ENCODE results near the gene MAP3K4.

The MAP3K4 gene

DNA sequence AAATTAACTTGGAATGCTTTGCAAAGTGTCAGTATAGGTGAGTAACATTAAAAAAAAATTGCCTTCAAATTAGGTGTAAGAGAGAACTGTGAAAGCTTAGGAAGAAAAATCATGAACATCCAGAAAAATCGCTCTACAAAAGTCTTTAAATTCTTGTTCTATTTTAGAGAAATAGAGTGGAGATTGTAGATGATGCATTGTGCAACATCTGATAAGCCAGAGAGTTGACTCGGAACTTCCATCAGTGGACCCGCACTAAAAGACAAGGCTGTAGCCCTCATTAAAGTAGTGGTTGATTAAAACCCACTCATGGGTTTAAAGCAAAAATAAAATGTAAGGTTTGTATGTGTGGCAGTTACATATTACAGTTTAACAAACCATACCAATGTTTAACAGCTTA is 35.8 kb downstream of the MAP3K4 start:
- H3K27me3 ChIP-seq (ENCODE audit: control insufficient read depth, insufficient read depth, low read length) = no peaks in the 10 kb centered on the region
- no peak overlapping the region for H3K4me3 ChIP-seq (ENCODE audit: low read depth, low read length)
- no peak overlapping the region for H3K9ac ChIP-seq (ENCODE audit: low read length)
- no peaks in the 10 kb centered on the region for H3K36me3 ChIP-seq (ENCODE audit: control insufficient read depth, insufficient read depth, low read length)
- no peak overlapping the region for H3K27ac ChIP-seq (ENCODE audit: low read depth, low read length)
- no peaks in the 10 kb centered on the region; the same call in 1 of the 2 replicates for H3K4me1 ChIP-seq (ENCODE audit: control insufficient read depth, insufficient read depth, low read length)
- H3K9me3 ChIP-seq (ENCODE audit: control insufficient read depth, insufficient read depth, low read depth, low read length) = no peaks in the 10 kb centered on the region

- Histone ChIP-seq H3K27me3 (ENCODE audit: control insufficient read depth, insufficient read depth, low read length) (no peaks in the 10 kb centered on the region), H3K4me1 (ENCODE audit: control insufficient read depth, insufficient read depth, low read length) (peaks cover 5% of the 10 kb centered on the region), H3K9ac (ENCODE audit: low read length) (no peak overlapping the region), H3K9me3 (ENCODE audit: control insufficient read depth, insufficient read depth, low read depth, low read length) (no peaks in the 10 kb centered on the region), H3K36me3 (ENCODE audit: control insufficient read depth, insufficient read depth, low read length) (no peaks in the 10 kb centered on the region), H3K4me3 (ENCODE audit: low read depth, low read length) (no peak overlapping the region), H3K27ac (ENCODE audit: low read depth, low read length) (no peak overlapping the region)
These were observed 37.7 kb downstream of the MAP3K4 start for GRCh38 chr6:161029195-161029809.

DNA sequence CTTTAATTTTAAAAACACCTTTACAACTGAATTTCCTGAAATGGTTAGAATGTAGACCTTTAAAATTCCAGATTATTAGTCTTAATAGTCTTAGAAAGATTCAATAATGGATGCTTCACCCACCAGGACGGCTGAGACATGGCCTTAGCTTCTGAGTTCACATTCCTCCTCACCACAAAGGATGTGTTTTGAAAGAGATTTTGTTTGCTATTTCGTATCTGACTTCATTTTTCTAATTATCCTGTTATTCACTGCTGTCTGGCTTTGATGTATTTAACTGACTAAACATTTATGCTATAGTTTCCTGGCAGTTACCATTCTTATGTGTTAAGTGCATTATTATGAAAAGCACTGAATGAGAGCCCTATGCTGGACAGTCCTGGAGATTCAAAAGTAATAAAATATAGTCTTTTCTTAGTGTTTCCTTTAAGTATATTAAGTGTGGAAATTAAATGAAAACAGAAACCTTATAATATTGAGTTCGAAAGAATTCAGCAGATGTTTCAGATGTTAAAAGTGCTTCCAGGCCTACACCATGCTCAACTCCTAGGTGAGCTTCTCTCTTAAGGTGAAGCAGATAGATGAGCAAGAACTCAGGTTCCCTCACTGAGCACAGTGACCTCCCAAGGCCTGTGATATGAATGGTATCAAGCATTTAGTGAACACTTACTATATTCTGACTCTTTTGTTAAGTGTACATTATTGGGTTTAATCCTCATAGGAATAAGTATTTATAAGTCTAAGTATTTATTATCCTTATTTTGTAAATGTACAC is 40.3 kb downstream of the MAP3K4 start:
- no peak overlapping the region for H3K27ac ChIP-seq (ENCODE audit: low read depth, low read length)
- peaks cover 20% of the 10 kb centered on the region for H3K4me1 ChIP-seq (ENCODE audit: control insufficient read depth, insufficient read depth, low read length)
- H3K4me3 ChIP-seq (ENCODE audit: low read depth, low read length) = no peak overlapping the region
- no peak overlapping the region for H3K9ac ChIP-seq (ENCODE audit: low read length)
- H3K27me3 ChIP-seq (ENCODE audit: control insufficient read depth, insufficient read depth, low read length) = no peaks in the 10 kb centered on the region
- 0 out of 2 replicates have a peak, but pooled peaks cover 5% of the 10 kb centered on the region for H3K36me3 ChIP-seq (ENCODE audit: control insufficient read depth, insufficient read depth, low read length)
- no peaks in the 10 kb centered on the region for H3K9me3 ChIP-seq (ENCODE audit: control insufficient read depth, insufficient read depth, low read depth, low read length)

DNA sequence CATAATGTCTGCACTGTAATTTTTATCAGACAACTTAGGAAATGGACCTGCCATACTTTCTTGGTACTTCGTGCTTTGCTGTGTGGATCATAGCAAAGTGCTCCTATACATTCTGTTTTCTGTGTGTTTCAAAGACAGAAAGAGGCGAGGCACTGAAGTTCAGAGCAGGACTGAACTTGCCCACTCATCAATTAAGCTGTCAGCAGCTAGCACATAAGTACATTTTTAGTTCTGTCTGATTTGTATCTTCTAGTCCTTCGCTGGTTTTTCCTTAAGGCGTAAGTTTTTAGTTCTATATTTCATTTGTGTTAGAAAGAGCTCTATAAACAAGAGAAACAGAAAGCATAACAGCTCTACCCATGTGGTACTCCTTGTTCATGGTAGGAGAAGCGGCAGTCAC is 42.1 kb downstream of the MAP3K4 start:
- Histone ChIP-seq H3K27ac (ENCODE audit: low read depth, low read length) (no peak overlapping the region), H3K4me3 (ENCODE audit: low read depth, low read length) (no peak overlapping the region), H3K9me3 (ENCODE audit: control insufficient read depth, insufficient read depth, low read depth, low read length) (no peaks in the 10 kb centered on the region), H3K27me3 (ENCODE audit: control insufficient read depth, insufficient read depth, low read length) (no peaks in the 10 kb centered on the region), H3K9ac (ENCODE audit: low read length) (no peak overlapping the region), H3K4me1 (ENCODE audit: control insufficient read depth, insufficient read depth, low read length) (peaks cover 20% of the 10 kb centered on the region), H3K36me3 (ENCODE audit: control insufficient read depth, insufficient read depth, low read length) (peaks cover 16% of the 10 kb centered on the region)

DNA sequence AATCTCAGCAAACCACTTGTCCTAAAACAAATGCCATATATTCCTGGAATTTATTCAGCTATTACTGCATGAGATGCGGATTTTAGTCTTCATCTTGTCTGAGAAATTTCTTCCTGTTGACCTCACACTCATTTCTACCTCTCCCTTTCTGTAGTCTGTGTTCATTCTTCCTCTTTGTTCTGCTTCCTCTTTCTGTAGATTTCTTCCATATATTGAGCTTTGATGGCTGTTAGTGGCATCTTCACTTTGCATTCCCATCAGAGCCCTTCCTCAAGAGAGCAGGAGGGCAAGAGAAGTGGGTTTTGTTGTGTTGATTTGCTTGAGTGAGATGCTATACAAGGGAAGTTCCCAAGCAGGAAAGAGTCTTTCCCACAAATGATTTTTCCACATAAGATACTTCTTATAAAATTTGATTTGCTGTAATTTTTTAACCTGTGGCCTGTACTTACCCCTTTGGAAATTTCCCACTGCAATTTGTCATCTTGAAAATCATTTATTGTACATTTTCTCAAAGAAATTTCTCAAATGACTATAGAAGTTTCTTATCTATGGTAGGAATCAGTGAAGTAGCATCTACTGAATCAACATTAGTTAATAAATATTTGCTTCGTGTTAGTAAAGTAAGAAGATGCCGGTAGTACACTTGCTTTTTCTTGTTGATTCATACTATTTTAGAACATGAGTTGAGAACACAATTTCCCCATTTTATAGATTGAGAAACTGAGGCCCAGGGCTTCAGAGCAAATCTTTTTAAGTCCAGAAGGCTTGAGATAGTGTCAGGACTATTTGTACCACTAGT is 43.8 kb downstream of the MAP3K4 start:
- H3K4me1 ChIP-seq (ENCODE audit: control insufficient read depth, insufficient read depth, low read length) = peaks cover 20% of the 10 kb centered on the region
- 0 out of 2 replicates have a peak overlapping the region, but pooled peaks have one; percentile 44 for H3K27ac ChIP-seq (ENCODE audit: low read depth, low read length)
- peaks cover 22% of the 10 kb centered on the region for H3K36me3 ChIP-seq (ENCODE audit: control insufficient read depth, insufficient read depth, low read length)
- H3K9me3 ChIP-seq (ENCODE audit: control insufficient read depth, insufficient read depth, low read depth, low read length) = no peaks in the 10 kb centered on the region
- H3K27me3 ChIP-seq (ENCODE audit: control insufficient read depth, insufficient read depth, low read length) = no peaks in the 10 kb centered on the region
- no peak overlapping the region for H3K4me3 ChIP-seq (ENCODE audit: low read depth, low read length)
- no peak overlapping the region for H3K9ac ChIP-seq (ENCODE audit: low read length)

DNA sequence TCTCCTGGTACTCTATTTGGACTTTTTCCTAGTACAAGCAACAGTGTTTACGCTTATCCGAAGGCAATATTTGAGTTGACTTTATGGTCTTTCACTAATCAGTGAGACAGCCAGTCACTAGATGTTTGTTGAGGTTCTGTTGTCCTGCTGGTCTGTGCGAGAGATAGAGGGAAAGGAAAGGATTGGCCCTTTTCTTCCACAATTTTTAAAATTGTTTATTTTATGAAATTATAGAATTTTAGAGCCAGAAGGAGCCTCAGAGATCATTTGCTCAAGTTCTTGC is 44.4 kb downstream of the MAP3K4 start:
- H3K4me1 ChIP-seq (ENCODE audit: control insufficient read depth, insufficient read depth, low read length) = peaks cover 20% of the 10 kb centered on the region
- H3K4me3 ChIP-seq (ENCODE audit: low read depth, low read length) = no peak overlapping the region
- no peaks in the 10 kb centered on the region for H3K27me3 ChIP-seq (ENCODE audit: control insufficient read depth, insufficient read depth, low read length)
- H3K9me3 ChIP-seq (ENCODE audit: control insufficient read depth, insufficient read depth, low read depth, low read length) = no peaks in the 10 kb centered on the region
- H3K27ac ChIP-seq (ENCODE audit: low read depth, low read length) = 0 out of 2 replicates have a peak overlapping the region, but pooled peaks have one; percentile 32
- no peak overlapping the region for H3K9ac ChIP-seq (ENCODE audit: low read length)
- peaks cover 25% of the 10 kb centered on the region for H3K36me3 ChIP-seq (ENCODE audit: control insufficient read depth, insufficient read depth, low read length)

GRCh38 chr6:161037873-161038228 is 46.3 kb downstream of the MAP3K4 start:
- H3K36me3 ChIP-seq (ENCODE audit: control insufficient read depth, insufficient read depth, low read length) = peaks cover 34% of the 10 kb centered on the region

GRCh38 chr6:161038229-161039031 is 46.9 kb downstream of the MAP3K4 start:
- Histone ChIP-seq H3K4me1 (ENCODE audit: control insufficient read depth, insufficient read depth, low read length) (peaks cover 20% of the 10 kb centered on the region), H3K27ac (ENCODE audit: low read depth, low read length) (0 out of 2 replicates have a peak overlapping the region, but pooled peaks have one; percentile 9), H3K9ac (ENCODE audit: low read length) (no peak overlapping the region), H3K27me3 (ENCODE audit: control insufficient read depth, insufficient read depth, low read length) (no peaks in the 10 kb centered on the region), H3K36me3 (ENCODE audit: control insufficient read depth, insufficient read depth, low read length) (peaks cover 34% of the 10 kb centered on the region), H3K9me3 (ENCODE audit: control insufficient read depth, insufficient read depth, low read depth, low read length) (no peaks in the 10 kb centered on the region), H3K4me3 (ENCODE audit: low read depth, low read length) (no peak overlapping the region)

More at GRCh38 chr6:161037873-161038228, 46.3 kb downstream of the MAP3K4 start:
- Histone ChIP-seq H3K27me3 (ENCODE audit: control insufficient read depth, insufficient read depth, low read length) (no peaks in the 10 kb centered on the region), H3K9ac (ENCODE audit: low read length) (no peak overlapping the region), H3K9me3 (ENCODE audit: control insufficient read depth, insufficient read depth, low read depth, low read length) (no peaks in the 10 kb centered on the region), H3K27ac (ENCODE audit: low read depth, low read length) (no peak overlapping the region), H3K4me3 (ENCODE audit: low read depth, low read length) (no peak overlapping the region), H3K4me1 (ENCODE audit: control insufficient read depth, insufficient read depth, low read length) (peaks cover 20% of the 10 kb centered on the region)

DNA sequence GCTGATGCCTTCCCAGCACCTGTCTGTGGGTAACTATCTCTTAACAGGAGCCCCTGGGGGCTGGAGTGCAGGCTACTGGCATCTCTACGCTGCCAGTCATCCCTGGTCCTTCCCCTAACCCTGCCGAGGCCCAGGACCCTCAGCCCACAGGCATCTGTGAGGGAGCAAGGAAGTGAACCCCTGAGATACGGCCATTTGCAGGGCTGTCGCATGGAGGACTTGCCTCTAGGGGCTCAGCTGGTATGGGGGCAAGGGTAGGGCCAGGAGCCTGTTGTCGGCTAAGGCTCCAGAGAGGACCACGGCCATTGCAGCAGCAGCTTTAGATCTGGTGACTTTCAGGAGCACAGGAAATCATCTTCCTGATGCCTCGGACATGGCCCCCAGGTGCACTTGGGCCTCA is 49.7 kb downstream of the MAP3K4 start:
- peaks cover 29% of the 10 kb centered on the region for H3K36me3 ChIP-seq (ENCODE audit: control insufficient read depth, insufficient read depth, low read length)
- H3K4me3 ChIP-seq (ENCODE audit: low read depth, low read length) = no peak overlapping the region
- no peaks in the 10 kb centered on the region; the same call in 1 of the 2 replicates for H3K4me1 ChIP-seq (ENCODE audit: control insufficient read depth, insufficient read depth, low read length)
- no peaks in the 10 kb centered on the region for H3K9me3 ChIP-seq (ENCODE audit: control insufficient read depth, insufficient read depth, low read depth, low read length)
- no peak overlapping the region for H3K9ac ChIP-seq (ENCODE audit: low read length)
- no peaks in the 10 kb centered on the region for H3K27me3 ChIP-seq (ENCODE audit: control insufficient read depth, insufficient read depth, low read length)
- H3K27ac ChIP-seq (ENCODE audit: low read depth, low read length) = no peak overlapping the region

GRCh38 chr6:161044335-161044734 is 52.8 kb downstream of the MAP3K4 start:
- Histone ChIP-seq H3K27me3 (ENCODE audit: control insufficient read depth, insufficient read depth, low read length) (no peaks in the 10 kb centered on the region), H3K9me3 (ENCODE audit: control insufficient read depth, insufficient read depth, low read depth, low read length) (no peaks in the 10 kb centered on the region), H3K4me3 (ENCODE audit: low read depth, low read length) (no peak overlapping the region), H3K4me1 (ENCODE audit: control insufficient read depth, insufficient read depth, low read length) (no peaks in the 10 kb centered on the region), H3K27ac (ENCODE audit: low read depth, low read length) (no peak overlapping the region), H3K9ac (ENCODE audit: low read length) (no peak overlapping the region), H3K36me3 (ENCODE audit: control insufficient read depth, insufficient read depth, low read length) (peaks cover 24% of the 10 kb centered on the region)
